PC-9 (cell line): Measurements from ENCODE around the gene KCNJ18.
"Not testable (repeated sequence)": the region's sequence is repeated elsewhere in the genome, so short reads cannot be mapped to it uniquely, and the experiment has no call there.

ENCODE experiments used
- CTCF ChIP-seq: fragments of 200-600 bp; sonication (generic); conservative IDR thresholded peaks from 2 replicates; pipeline ENCODE4 v1.6.1; 2017; ENCODE audit warnings: mixed run types, antibody characterized with exemption, mild to moderate bottlenecking, moderate library complexity
- EZH2 ChIP-seq: fragments of 200-600 bp; sonication (generic); IDR thresholded peaks from 2 replicates; pipeline ENCODE4 v1.8.0; 2017; ENCODE audit warnings: antibody characterized with exemption, low read depth

- not testable (repeated sequence) for TF ChIP-seq CTCF, EZH2
Observed at GRCh38 chr17:21719511-21720226, 27.3 kb downstream of the KCNJ18 start.
